Stimulated activated naive CD8-positive, alpha-beta T cell treated with anti-CD3 and anti-CD28 coated beads, Interleukin-15, Interleukin-2, amounts not matched to agents 100 U/mL and 50 U/mL, for 24 hours (primary cell): ENCODE results near the gene MAX.

Source experiments
- ATAC-seq: fragments of 150-1000 bp; cut with Tn5 transposase; one replicate; pipeline ENCODE4 v1.10.0; 2021
- DNase-seq: peaks from one replicate; pipeline ENCODE4 v3.0.0; 2021

Gene MAX

GRCh38 chr14:65102441-65103149 lies at the start of gene MAX:
Gene MAX, minus strand, starts transcription at chr14:65102517. Its CDS starts 178 bp downstream, at chr14:65102339.
- DNase-seq (peak; percentile 96), ATAC-seq (peak; percentile 98)

- DNase-seq (no peak), ATAC-seq (no peak)
Observed at GRCh38 chr14:65151609-65151956, 49.3 kb upstream of the MAX start.

- DNase-seq = no peak
- no peak for ATAC-seq
Observed at GRCh38 chr14:65150898-65151608, 48.7 kb upstream of the MAX start.

- no peak for DNase-seq
- ATAC-seq = no peak
Observed at GRCh38 chr14:65149116-65149515, 46.8 kb upstream of the MAX start.

- DNase-seq = no peak
- no peak for ATAC-seq
Observed at GRCh38 chr14:65144170-65144569, 41.9 kb upstream of the MAX start.

GRCh38 chr14:65142914-65143625 lies 40.8 kb upstream of the MAX start:
- ATAC-seq (no peak), DNase-seq (no peak)

GRCh38 chr14:65142429-65142828 lies 40.1 kb upstream of the MAX start:
- DNase-seq = no peak
- no peak for ATAC-seq

- ATAC-seq = no peak
- DNase-seq = no peak
Observed at GRCh38 chr14:65141523-65141922, 39.2 kb upstream of the MAX start.

GRCh38 chr14:65137648-65138307 lies 35.5 kb upstream of the MAX start:
- ATAC-seq = no peak
- no peak for DNase-seq

- peak; percentile 19 for ATAC-seq
- no peak for DNase-seq
Observed at GRCh38 chr14:65134651-65135579, 32.6 kb upstream of the MAX start.

- no peak for ATAC-seq
- DNase-seq = no peak
Observed at GRCh38 chr14:65132855-65133254, 30.5 kb upstream of the MAX start.

- ATAC-seq (no peak), DNase-seq (no peak)
Observed at GRCh38 chr14:65131301-65131701, 29.0 kb upstream of the MAX start.

GRCh38 chr14:65128096-65128495 lies 25.8 kb upstream of the MAX start:
- DNase-seq (no peak), ATAC-seq (no peak)

GRCh38 chr14:65117769-65118745 lies 15.7 kb upstream of the MAX start:
- DNase-seq (no peak), ATAC-seq (no peak)

- no peak for ATAC-seq
Observed at GRCh38 chr14:65115615-65116014, 13.3 kb upstream of the MAX start.

GRCh38 chr14:65110525-65110924 lies 8.2 kb upstream of the MAX start:
- no peak for DNase-seq
- ATAC-seq = no peak

More at GRCh38 chr14:65115615-65116014, 13.3 kb upstream of the MAX start:
- DNase-seq = no peak

GRCh38 chr14:65109357-65109756 lies 7.0 kb upstream of the MAX start:
- ATAC-seq = no peak
- no peak for DNase-seq

GRCh38 chr14:65107200-65107599 lies 4.9 kb upstream of the MAX start:
- DNase-seq (no peak), ATAC-seq (no peak)

- DNase-seq (no peak), ATAC-seq (no peak)
Observed at GRCh38 chr14:65106736-65107135, 4.4 kb upstream of the MAX start.

GRCh38 chr14:65106316-65106715 lies 4.0 kb upstream of the MAX start:
- ATAC-seq = no peak
- DNase-seq = no peak
